ENCODE measurements around the gene CNTN4. TPM values are rescaled to one million over a fixed set of nuclear protein-coding genes. Genes with fewer than 3 reads are reported as not detected.

CNTN4 gene
- total and polyA plus RNA-seq, 2 donors (not counting 3 experiments of a cell fraction or from before 2014, with no cell fraction given) = not detected

DNA sequence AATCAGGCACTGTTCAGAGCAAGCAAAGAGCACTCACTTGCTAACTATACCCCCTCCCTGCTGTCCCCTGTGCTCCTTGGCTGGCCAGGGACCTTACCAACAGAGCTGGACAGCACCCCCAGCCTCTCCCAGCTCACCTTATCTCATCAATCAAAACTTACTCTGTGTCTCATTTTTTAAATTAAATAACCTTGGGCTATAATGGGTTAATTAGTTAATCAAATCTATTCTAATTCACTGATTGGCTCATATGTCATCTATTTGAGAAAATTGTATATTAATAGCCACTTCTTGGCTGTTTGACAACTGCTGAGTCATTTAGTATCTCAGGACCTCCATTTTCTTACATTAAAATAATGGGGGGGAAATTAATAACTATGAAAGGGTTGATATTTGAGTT, 988.6 kb downstream of the CNTN4 start:
- DNase-seq (ENCODE audit: low read depth, low spot score) (no peak), FAIRE-seq (no peak)
- H3K9me1 ChIP-seq (replicated peaks; ENCODE audit: control insufficient read depth, extremely low read depth, insufficient read depth, low read length) = no peaks in the 10 kb centered on the region
- no peak overlapping the region for H3K9ac ChIP-seq (replicated peaks; ENCODE audit: extremely low read depth, insufficient read depth, low read length)
- no peaks in the 10 kb centered on the region for H3K4me1 ChIP-seq (ENCODE audit: control insufficient read depth, extremely low read depth, insufficient read depth, low read length)
- H3K4me2 ChIP-seq (ENCODE audit: insufficient read depth, low read length) = no peak overlapping the region
- BruUV-seq (replicated peaks) = no TSS peak
- H3K9me3 ChIP-seq (replicated peaks; ENCODE audit: control insufficient read depth, insufficient read depth, low read length) = peaks cover 2% of the 10 kb centered on the region
- H3K27ac ChIP-seq (ENCODE audit: insufficient read depth, low read depth, low read length) = no peak overlapping the region
- H3K4me3 ChIP-seq (replicated peaks in 1 of 3; ENCODE audit: insufficient read depth in 1 of 3, low read depth in 1 of 3, low read length in 3 of 3) = no peak overlapping the region
- no peaks in the 10 kb centered on the region for H3K36me3 ChIP-seq (ENCODE audit: control insufficient read depth in 2 of 2, extremely low read depth in 1 of 2, insufficient read depth in 2 of 2, low read length in 2 of 2)
- dilution Hi-C loops (cut with MboI; ENCODE audit: extremely low pct_ligation_motif_present, low sequenced_read_pairs) (no loop called here), intact Hi-C loops (cut with micrococcal nuclease) (no loop called here)
- H2AFZ ChIP-seq (ENCODE audit: low read depth, low read length) = no peak overlapping the region
- CTCF ChIA-PET = no interaction called here
- H4K20me1 ChIP-seq (replicated peaks; ENCODE audit: control insufficient read depth, extremely low read depth, insufficient read depth, low read length) = no peaks in the 10 kb centered on the region
- no peaks in the 10 kb centered on the region for H3K27me3 ChIP-seq (ENCODE audit: control insufficient read depth in 2 of 2, insufficient read depth in 2 of 2, low read length in 2 of 2)
- no peaks in the 10 kb centered on the region for H3K79me2 ChIP-seq (ENCODE audit: control insufficient read depth, insufficient read depth, low read length)
- TF ChIP-seq POLR2A (IDR thresholded peaks at IDR 0.05; ENCODE audit: low read depth, low read length) (no peak), POLR2AphosphoS5 (IDR thresholded peaks at IDR 0.05; ENCODE audit: insufficient read depth, low read depth, low read length) (no peak), JUN (IDR thresholded peaks at IDR 0.05; ENCODE audit: borderline replicate concordance, insufficient read depth, insufficient read length, low read depth) (no peak), GATA2 (IDR thresholded peaks at IDR 0.05; ENCODE audit: insufficient read depth, insufficient read length, low read depth, low read length) (no peak), MYC (IDR thresholded peaks at IDR 0.05; ENCODE audit: low read depth, low read length) (no peak), EZH2 (IDR thresholded peaks at IDR 0.05; ENCODE audit: borderline replicate concordance, low read depth, low read length, severe bottlenecking) (no peak), FOS (IDR thresholded peaks at IDR 0.05; ENCODE audit: borderline replicate concordance, insufficient read depth, low read length) (no peak)
- TF ChIP-seq, protein P1, sequence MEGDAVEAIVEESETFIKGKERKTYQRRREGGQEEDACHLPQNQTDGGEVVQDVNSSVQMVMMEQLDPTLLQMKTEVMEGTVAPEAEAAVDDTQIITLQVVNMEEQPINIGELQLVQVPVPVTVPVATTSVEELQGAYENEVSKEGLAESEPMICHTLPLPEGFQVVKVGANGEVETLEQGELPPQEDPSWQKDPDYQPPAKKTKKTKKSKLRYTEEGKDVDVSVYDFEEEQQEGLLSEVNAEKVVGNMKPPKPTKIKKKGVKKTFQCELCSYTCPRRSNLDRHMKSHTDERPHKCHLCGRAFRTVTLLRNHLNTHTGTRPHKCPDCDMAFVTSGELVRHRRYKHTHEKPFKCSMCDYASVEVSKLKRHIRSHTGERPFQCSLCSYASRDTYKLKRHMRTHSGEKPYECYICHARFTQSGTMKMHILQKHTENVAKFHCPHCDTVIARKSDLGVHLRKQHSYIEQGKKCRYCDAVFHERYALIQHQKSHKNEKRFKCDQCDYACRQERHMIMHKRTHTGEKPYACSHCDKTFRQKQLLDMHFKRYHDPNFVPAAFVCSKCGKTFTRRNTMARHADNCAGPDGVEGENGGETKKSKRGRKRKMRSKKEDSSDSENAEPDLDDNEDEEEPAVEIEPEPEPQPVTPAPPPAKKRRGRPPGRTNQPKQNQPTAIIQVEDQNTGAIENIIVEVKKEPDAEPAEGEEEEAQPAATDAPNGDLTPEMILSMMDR (IDR thresholded peaks at IDR 0.05; ENCODE audit: extremely low read depth in 1 of 2, insufficient read depth in 1 of 2, low read depth in 1 of 2, low read length in 2 of 2) = no peak
- TF ChIP-seq, protein P2, sequence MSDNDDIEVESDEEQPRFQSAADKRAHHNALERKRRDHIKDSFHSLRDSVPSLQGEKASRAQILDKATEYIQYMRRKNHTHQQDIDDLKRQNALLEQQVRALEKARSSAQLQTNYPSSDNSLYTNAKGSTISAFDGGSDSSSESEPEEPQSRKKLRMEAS (IDR thresholded peaks at IDR 0.05; ENCODE audit: insufficient read depth, insufficient read length) = no peak
- POLR2A ChIA-PET = no interaction called here

All from endothelial cell of umbilical vein (primary cell).